ENCODE data around the gene EPS8L3. TPM values are rescaled to one million over a fixed set of nuclear protein-coding genes. Genes with fewer than 3 reads are reported as not detected.

The EPS8L3 gene
- total RNA-seq (2022) (46.6 and 68.6 TPM in 2 replicates), Bru-seq, nascent RNA (percentile 63 among the genes with signal in this experiment), BruChase-seq, experiment 1, labeled RNA remaining after a 6-hour chase (percentile 60 among the genes with signal in this experiment), BruChase-seq, experiment 2, labeled RNA remaining after a 2-hour chase (percentile 58 among the genes with signal in this experiment)
- long read RNA-seq, transcript EPS8L3-201 (19 exons, 2,130 nt): minor isoform, 5 of 47 reads
- long read RNA-seq, transcript EPS8L3-202 (19 exons, 1,971 nt): major isoform, 13 of 47 reads
- long read RNA-seq, partial matches to known transcripts: 7 of 47 reads
- long read RNA-seq, other reads (novel, unspliced or antisense): 17 of 47 reads

- Mint-ChIP-seq H3K9me3 (ENCODE audit: low read depth, unreplicated experiment) (no peaks in the 10 kb centered on the region), H3K4me3 (ENCODE audit: low read depth, unreplicated experiment) (peak within 1 kb of the TSS; percentile 72), H3K4me1 (ENCODE audit: low read depth, unreplicated experiment) (peaks cover 20% of the 10 kb centered on the region), H3K27me3 (ENCODE audit: unreplicated experiment) (no peaks in the 10 kb centered on the region), H3K36me3 (ENCODE audit: insufficient read depth, unreplicated experiment) (peaks cover 22% of the 10 kb centered on the region), H3K27ac (ENCODE audit: unreplicated experiment) (peak within 1 kb of the TSS; percentile 82)
- intact Hi-C loops (cut with micrococcal nuclease; ENCODE audit: unreplicated experiment): no loop called here
- DNase-seq: peak; percentile 69
- CTCF ChIA-PET: no interaction called here
- no TSS peak for BruUV-seq (replicated peaks)
- TF ChIP-seq CTCF (IDR thresholded peaks at IDR 0.05; ENCODE audit: unreplicated experiment): no peak
These were observed at the start of gene EPS8L3 for GRCh38 chr1:109763646-109764415. TSS of gene EPS8L3 (minus strand) at chr1:109763923. CDS start at chr1:109761749, 2,174 bp downstream.

- no peak for TF ChIP-seq CTCF (IDR thresholded peaks at IDR 0.05; ENCODE audit: unreplicated experiment)
- CTCF ChIA-PET: no interaction called here
These were observed 49.1 kb upstream of the EPS8L3 start for GRCh38 chr1:109812691-109813393.

GRCh38 chr1:109808703-109809102 lies 45.0 kb upstream of the EPS8L3 start:
- peaks cover 8% of the 10 kb centered on the region for H3K4me1 Mint-ChIP-seq (ENCODE audit: low read depth, unreplicated experiment)
- no peak for TF ChIP-seq CTCF (IDR thresholded peaks at IDR 0.05; ENCODE audit: unreplicated experiment)

More at GRCh38 chr1:109812691-109813393, 49.1 kb upstream of the EPS8L3 start:
- no peak for DNase-seq
- H3K4me3 Mint-ChIP-seq (ENCODE audit: low read depth, unreplicated experiment): no peak overlapping the region
- no peaks in the 10 kb centered on the region for H3K9me3 Mint-ChIP-seq (ENCODE audit: low read depth, unreplicated experiment)
- H3K27ac Mint-ChIP-seq (ENCODE audit: unreplicated experiment): no peak overlapping the region
- H3K27me3 Mint-ChIP-seq (ENCODE audit: unreplicated experiment): no peaks in the 10 kb centered on the region
- no TSS peak for BruUV-seq (replicated peaks)
- no peaks in the 10 kb centered on the region for H3K36me3 Mint-ChIP-seq (ENCODE audit: insufficient read depth, unreplicated experiment)
- intact Hi-C loops (cut with micrococcal nuclease; ENCODE audit: unreplicated experiment): no loop called here
- H3K4me1 Mint-ChIP-seq (ENCODE audit: low read depth, unreplicated experiment): peaks cover 6% of the 10 kb centered on the region

GRCh38 chr1:109807822-109808680 lies 44.3 kb upstream of the EPS8L3 start:
- Mint-ChIP-seq H3K27ac (ENCODE audit: unreplicated experiment) (no peak overlapping the region), H3K36me3 (ENCODE audit: insufficient read depth, unreplicated experiment) (no peaks in the 10 kb centered on the region), H3K9me3 (ENCODE audit: low read depth, unreplicated experiment) (no peaks in the 10 kb centered on the region), H3K4me3 (ENCODE audit: low read depth, unreplicated experiment) (no peak overlapping the region), H3K4me1 (ENCODE audit: low read depth, unreplicated experiment) (peaks cover 8% of the 10 kb centered on the region), H3K27me3 (ENCODE audit: unreplicated experiment) (no peaks in the 10 kb centered on the region)
- no TSS peak for BruUV-seq (replicated peaks)
- CTCF ChIA-PET: no interaction called here
- intact Hi-C loops (cut with micrococcal nuclease; ENCODE audit: unreplicated experiment): no loop called here
- peak; percentile 13 for DNase-seq
- no peak for TF ChIP-seq CTCF (IDR thresholded peaks at IDR 0.05; ENCODE audit: unreplicated experiment)

More at GRCh38 chr1:109808703-109809102, 45.0 kb upstream of the EPS8L3 start:
- no TSS peak for BruUV-seq (replicated peaks)
- intact Hi-C loops (cut with micrococcal nuclease; ENCODE audit: unreplicated experiment): no loop called here
- no peaks in the 10 kb centered on the region for H3K36me3 Mint-ChIP-seq (ENCODE audit: insufficient read depth, unreplicated experiment)
- DNase-seq: no peak
- no peak overlapping the region for H3K27ac Mint-ChIP-seq (ENCODE audit: unreplicated experiment)
- H3K4me3 Mint-ChIP-seq (ENCODE audit: low read depth, unreplicated experiment): no peak overlapping the region
- no peaks in the 10 kb centered on the region for H3K9me3 Mint-ChIP-seq (ENCODE audit: low read depth, unreplicated experiment)
- no peaks in the 10 kb centered on the region for H3K27me3 Mint-ChIP-seq (ENCODE audit: unreplicated experiment)
- CTCF ChIA-PET: no interaction called here
